DOHH2 (cell line): Measurements from ENCODE around the gene CD320.
A peak's percentile ranks its signal among the peaks of the same experiment; 100 is the strongest.
"Not testable (repeated sequence)": the region's sequence is repeated elsewhere in the genome, so short reads cannot be mapped to it uniquely, and the experiment has no call there.

Experiments used
- H3F3A ChIP-seq: fragments of 200-600 bp; sonication (generic), shearing (Covaris generic); 2 replicates; pipeline ENCODE4 v1.6.0; 2016; ENCODE audit warnings: antibody characterized with exemption, mild to moderate bottlenecking; ENCODE audit not compliant: control insufficient read depth, insufficient read depth
- H3K27ac ChIP-seq: fragments of 200-600 bp; sonication (generic); 2 replicates; pipeline ENCODE4 v1.5.1; 2014; ENCODE audit warnings: low read depth, mild to moderate bottlenecking, low read length, moderate library complexity
- H3K27me3 ChIP-seq: fragments of 200-600 bp; sonication (generic); 2 replicates; pipeline ENCODE4 v1.6.1; 2014; ENCODE audit warnings: mild to moderate bottlenecking, low read length, mixed read lengths; ENCODE audit not compliant: control insufficient read depth
- H3K36me3 ChIP-seq: fragments of 200-600 bp; sonication (generic); 2 replicates; pipeline ENCODE4 v1.6.1; 2014; ENCODE audit warnings: mild to moderate bottlenecking, low read length, moderate library complexity, mixed read lengths; ENCODE audit not compliant: control insufficient read depth
- H3K4me1 ChIP-seq: fragments of 200-600 bp; sonication (generic); 2 replicates; pipeline ENCODE4 v1.6.1; 2014; ENCODE audit warnings: mild to moderate bottlenecking, low read length, mixed read lengths; ENCODE audit not compliant: control insufficient read depth
- H3K4me2 ChIP-seq: fragments of 200-600 bp; sonication (generic); 2 replicates; pipeline ENCODE4 v1.6.0; 2014; ENCODE audit warnings: mild to moderate bottlenecking, low read length, moderate library complexity
- H3K4me3 ChIP-seq: fragments of 200-600 bp; sonication (generic); 2 replicates; pipeline ENCODE4 v1.5.1; 2014; ENCODE audit warnings: mild to moderate bottlenecking, low read length, mixed read lengths
- H3K79me2 ChIP-seq: fragments of 200-600 bp; sonication (generic); 2 replicates; pipeline ENCODE4 v1.6.1; 2014; ENCODE audit warnings: mild to moderate bottlenecking, low read length, mixed read lengths; ENCODE audit not compliant: control insufficient read depth
- H3K9me2 ChIP-seq: fragments of 200-600 bp; sonication (generic); replicated peaks from 2 replicates; pipeline ENCODE4 v1.6.1; 2014; ENCODE audit warnings: mild to moderate bottlenecking, low read length, mixed read lengths; ENCODE audit not compliant: control insufficient read depth
- H3K9me3 ChIP-seq: fragments of 200-600 bp; sonication (generic); 2 replicates; pipeline ENCODE4 v1.6.1; 2014; ENCODE audit warnings: antibody characterized with exemption, low read length, mixed read lengths; ENCODE audit not compliant: control insufficient read depth, insufficient read depth
- H4K20me1 ChIP-seq: fragments of 200-600 bp; sonication (generic); 2 replicates; pipeline ENCODE4 v1.6.0; 2014; ENCODE audit warnings: low read depth, mild to moderate bottlenecking, antibody characterized with exemption, low read length, moderate library complexity; ENCODE audit not compliant: control insufficient read depth, insufficient read depth
- CTCF ChIP-seq: fragments of 200-600 bp; sonication (generic); IDR thresholded peaks from one replicate; pipeline ENCODE4 v1.5.1; 2014; ENCODE audit warnings: antibody characterized with exemption, mild to moderate bottlenecking, low read depth, low read length; ENCODE audit not compliant: poor library complexity, severe bottlenecking
- EZH2phosphoT487 ChIP-seq: fragments of 200-600 bp; sonication (generic); IDR thresholded peaks from 2 replicates; pipeline ENCODE4 v1.6.1; 2017; ENCODE audit warnings: borderline replicate concordance, mild to moderate bottlenecking, antibody characterized with exemption, low read length, moderate library complexity, mixed read lengths

The CD320 gene

GRCh38 chr19:8352134-8352827 is 44.1 kb upstream of the CD320 start:
- H3K4me1 ChIP-seq, result no peaks in the 10 kb centered on the region
- no peaks in the 10 kb centered on the region for H3K9me3 ChIP-seq
- no peak overlapping the region for H3K27ac ChIP-seq
- H3F3A ChIP-seq, result no peaks in the 10 kb centered on the region
- H3K27me3 ChIP-seq, result peaks cover 11% of the 10 kb centered on the region
- H3K79me2 ChIP-seq, result no peaks in the 10 kb centered on the region
- H3K9me2 ChIP-seq, result no peaks in the 10 kb centered on the region
- no peak overlapping the region for H3K4me3 ChIP-seq
- H3K36me3 ChIP-seq, result no peaks in the 10 kb centered on the region
- no peak overlapping the region for H3K4me2 ChIP-seq
- TF ChIP-seq CTCF, result no peak
- no peak for TF ChIP-seq EZH2phosphoT487
- H4K20me1 ChIP-seq, result no peaks in the 10 kb centered on the region

- not testable (repeated sequence) for H3K27ac ChIP-seq, H3K27me3 ChIP-seq, H4K20me1 ChIP-seq, H3F3A ChIP-seq, H3K79me2 ChIP-seq, H3K36me3 ChIP-seq, H3K9me2 ChIP-seq, H3K4me1 ChIP-seq, H3K4me3 ChIP-seq, H3K9me3 ChIP-seq, H3K4me2 ChIP-seq
Observed at GRCh38 chr19:8349629-8350372, 41.6 kb upstream of the CD320 start.

- H3F3A ChIP-seq, result no peaks in the 10 kb centered on the region
- H3K27ac ChIP-seq, result no peak overlapping the region
- H3K36me3 ChIP-seq, result no peaks in the 10 kb centered on the region
- 0 out of 2 replicates have a peak overlapping the region, but pooled peaks have one; percentile 24 for H3K4me3 ChIP-seq
- no peaks in the 10 kb centered on the region for H3K9me3 ChIP-seq
- no peaks in the 10 kb centered on the region for H3K79me2 ChIP-seq
- TF ChIP-seq CTCF, result no peak
- no peak for TF ChIP-seq EZH2phosphoT487
- H3K27me3 ChIP-seq, result peaks cover 41% of the 10 kb centered on the region
- peak overlapping the region; percentile 37 for H3K4me2 ChIP-seq
- no peaks in the 10 kb centered on the region for H4K20me1 ChIP-seq
- H3K9me2 ChIP-seq, result no peaks in the 10 kb centered on the region
- H3K4me1 ChIP-seq, result peaks cover 4% of the 10 kb centered on the region; the same call in 1 of the 2 replicates
Observed at GRCh38 chr19:8343483-8343844, 35.3 kb upstream of the CD320 start.
